HCT116 (cell line): Measurements from ENCODE around the gene RGS7. TPM values are rescaled to one million over a fixed set of nuclear protein-coding genes. Genes with fewer than 3 reads are reported as not detected.

Source experiments
- ATAC-seq: fragments of 200-7000 bp; cut with Tn5 transposase; 2 replicates; pipeline ENCODE4 v1.9.1; 2020; ENCODE audit warnings: mild to moderate bottlenecking, moderate library complexity
- BruUV-seq: library from RNA; stranded (reverse); fragments of 400-500 nt; replicated peaks from 2 replicates; lab custom pipeline; 2021; lab: Mats Ljungman, UMichigan
- CTCF ChIA-PET: fragments of 300-600 bp; sonication (Branson Sonifier 250); formaldehyde crosslinking; loops from one replicate; lab custom pipeline; 2021; ENCODE audit warnings: antibody characterized with exemption; lab: Charles Lee
- POLR2A ChIA-PET: fragments of 300-600, 350-600 bp; sonication (Branson Sonifier 250); formaldehyde crosslinking; loops from one replicate; lab custom pipeline; 2021; ENCODE audit warnings: antibody characterized with exemption; lab: Charles Lee
- RAD21 ChIA-PET, 2 experiments: fragments of 300-600 bp; sonication (Branson Sonifier 250); formaldehyde crosslinking; loops; one replicate each; lab custom pipeline; 2023; ENCODE audit warnings: low total read pairs in 2 of 2; ENCODE audit not compliant: uncharacterized antibody in 2 of 2, unreplicated experiment in 2 of 2, low non-redundant PET in 1 of 2; lab: Charles Lee
- DNase-seq: peaks from one replicate; pipeline ENCODE4 v3.0.0-alpha.2; 2010; ENCODE audit warnings: low read depth, low spot score
- H2AFZ ChIP-seq: fragments of 200-600 bp; shearing (Covaris generic), sonication (generic); 2 replicates; pipeline ENCODE4 v1.6.1; 2017; ENCODE audit warnings: low read depth, mixed run types, mixed read lengths, antibody characterized with exemption, low read length; ENCODE audit not compliant: poor library complexity, severe bottlenecking
- H3K27ac ChIP-seq: 2 replicates; pipeline ENCODE4 v1.5.1; 2012; ENCODE audit warnings: low read depth, low read length
- H3K27me3 ChIP-seq: fragments of 200-600 bp; sonication (generic); 2 replicates; pipeline ENCODE4 v1.6.1; 2016; ENCODE audit warnings: mixed run types, low read length, mixed read lengths; ENCODE audit not compliant: insufficient read depth
- H3K36me3 ChIP-seq, 2 experiments: fragments of 200-500 bp in 1 of 2; fragments of 200-600 bp in 1 of 2; sonication (Bioruptor generic) in 1 of 2; sonication (generic) in 1 of 2; 2 replicates each; pipeline versions ENCODE4 v1.5.1 to v1.6.1; 2014 to 2016; ENCODE audit warnings: low read length in 2 of 2, inconsistent platforms in 1 of 2, mixed read lengths in 1 of 2, mixed run types in 1 of 2; ENCODE audit not compliant: insufficient read depth in 2 of 2, control insufficient read depth in 1 of 2
- H3K4me1 ChIP-seq, 2 experiments: fragments of 200-600 bp in 1 of 2; sonication (generic) in 1 of 2; 2 replicates each; pipeline versions ENCODE4 v1.5.1 to v1.6.1; 2012 to 2017; ENCODE audit warnings: low read length in 2 of 2, inconsistent platforms in 1 of 2, mild to moderate bottlenecking in 1 of 2, mixed read lengths in 1 of 2, mixed run types in 1 of 2, moderate library complexity in 1 of 2; ENCODE audit not compliant: insufficient read depth in 2 of 2, control insufficient read depth in 1 of 2
- H3K4me2 ChIP-seq: fragments of 200-600 bp; sonication (generic); 2 replicates; pipeline ENCODE4 v1.6.1; 2017; ENCODE audit warnings: mixed run types, low read length, mixed read lengths
- H3K4me3 ChIP-seq, 2 experiments: fragments of 200-600 bp in 1 of 2; sonication (generic) in 1 of 2; replicated peaks in 1 of 2; 2 replicates each; pipeline ENCODE4 v1.5.1; 2011 to 2016; ENCODE audit warnings: low read length in 2 of 2, control low read depth in 1 of 2, low read depth in 1 of 2, mild to moderate bottlenecking in 1 of 2, mixed read lengths in 1 of 2, mixed run types in 1 of 2
- H3K79me2 ChIP-seq: fragments of 200-600 bp; sonication (generic); 2 replicates; pipeline ENCODE4 v1.6.1; 2017; ENCODE audit warnings: mild to moderate bottlenecking, mixed run types, low read length, moderate library complexity, mixed read lengths; ENCODE audit not compliant: insufficient read depth
- H3K9ac ChIP-seq: fragments of 200-600 bp; sonication (generic); 2 replicates; pipeline ENCODE4 v1.6.1; 2016; ENCODE audit warnings: low read length, mixed read lengths
- H3K9me2 ChIP-seq: fragments of 200-600 bp; sonication (generic), shearing (Covaris generic); 2 replicates; pipeline ENCODE4 v1.6.1; 2017; ENCODE audit warnings: mixed run types, mild to moderate bottlenecking, moderate library complexity; ENCODE audit not compliant: insufficient read depth
- H3K9me3 ChIP-seq, 2 experiments: fragments of 200-500 bp in 1 of 2; fragments of 200-600 bp in 1 of 2; sonication (Bioruptor generic) in 1 of 2; sonication (generic) in 1 of 2; 2 replicates each; pipeline ENCODE4 v1.6.1; 2014 to 2017; ENCODE audit warnings: low read length in 2 of 2, mixed read lengths in 2 of 2, inconsistent platforms in 1 of 2, low read depth in 1 of 2, mild to moderate bottlenecking in 1 of 2, mixed run types in 1 of 2, moderate library complexity in 1 of 2; ENCODE audit not compliant: control insufficient read depth in 1 of 2, insufficient read depth in 1 of 2
- H4K20me1 ChIP-seq: fragments of 200-600 bp; sonication (generic), shearing (Covaris generic); 2 replicates; pipeline ENCODE4 v1.6.1; 2017; ENCODE audit warnings: mixed run types, mild to moderate bottlenecking, moderate library complexity; ENCODE audit not compliant: insufficient read depth
- CEBPB ChIP-seq: IDR thresholded peaks from 2 replicates; pipeline ENCODE4 v1.6.1; 2012; ENCODE audit warnings: low read depth
- EGR1 ChIP-seq: IDR thresholded peaks from 2 replicates; pipeline ENCODE4 v1.6.1; 2012; ENCODE audit warnings: low read depth
- ELF1 ChIP-seq: IDR thresholded peaks from 2 replicates; pipeline ENCODE4 v1.6.1; 2012; ENCODE audit warnings: low read depth, borderline replicate concordance
- EZH2phosphoT487 ChIP-seq: fragments of 200-600 bp; IDR thresholded peaks from 2 replicates; pipeline ENCODE4 v1.6.1; 2018; ENCODE audit warnings: antibody characterized with exemption, borderline replicate concordance
- JUND ChIP-seq: IDR thresholded peaks from 2 replicates; pipeline ENCODE4 v1.6.1; 2012
- POLR2A ChIP-seq: IDR thresholded peaks from 2 replicates; pipeline ENCODE4 v1.7.0; 2011; ENCODE audit warnings: borderline replicate concordance; ENCODE audit not compliant: insufficient read depth, insufficient read length; ENCODE audit errors: extremely low read depth
- POLR2AphosphoS5 ChIP-seq: IDR thresholded peaks from 2 replicates; pipeline ENCODE4 v1.6.1; 2011; ENCODE audit warnings: mild to moderate bottlenecking, low read depth, low read length, moderate library complexity
- RAD21 ChIP-seq: IDR thresholded peaks from 2 replicates; pipeline ENCODE4 v1.6.1; 2012; ENCODE audit warnings: low read depth, mild to moderate bottlenecking
- REST ChIP-seq: IDR thresholded peaks from 2 replicates; pipeline ENCODE4 v1.6.1; 2012; ENCODE audit warnings: low read depth
- SIN3A ChIP-seq: IDR thresholded peaks from 2 replicates; pipeline ENCODE4 v1.6.1; 2012; ENCODE audit warnings: low read depth
- SP1 ChIP-seq: IDR thresholded peaks from 2 replicates; pipeline ENCODE4 v1.6.1; 2012; ENCODE audit warnings: low read depth
- SRF ChIP-seq: IDR thresholded peaks from 2 replicates; pipeline ENCODE4 v1.6.1; 2012; ENCODE audit warnings: low read depth
- ZFX ChIP-seq: fragments of 450-650 bp; IDR thresholded peaks from 2 replicates; pipeline ENCODE4 v1.6.1; 2017
- ZNF274 ChIP-seq: fragments of 200-500 bp; sonication (Bioruptor generic); IDR thresholded peaks from 2 replicates; pipeline ENCODE4 v1.6.1; 2014; ENCODE audit warnings: mild to moderate bottlenecking, low read depth, low read length, inconsistent platforms
- intact Hi-C: fragments of 100-400 bp; cut with micrococcal nuclease; formaldehyde crosslinking; loops from 2 replicates; pipeline ENCODE4 v1.10.0; 2022
- total RNA-seq: library from RNA; stranded (reverse); gene quantifications from one replicate; pipeline ENCODE4 v1.2.1, GENCODE V29; 2021; ENCODE audit not compliant: unreplicated experiment
- TF ChIP-seq, protein P1 (sequence below): IDR thresholded peaks from 2 replicates; pipeline ENCODE4 v1.6.1; 2011; ENCODE audit warnings: mild to moderate bottlenecking, low read length, moderate library complexity; ENCODE audit not compliant: insufficient replicate concordance; ENCODE audit errors: extremely low read depth
- TF ChIP-seq, protein P2 (sequence below): IDR thresholded peaks from 2 replicates; pipeline ENCODE4 v1.6.1; 2012

The RGS7 gene
- total RNA-seq, 1 experiment from 2014 or later = not detected

GRCh38 chr1:241401156-241401555 lies 44.2 kb upstream of the RGS7 start:
- Histone ChIP-seq H4K20me1 (no peaks in the 10 kb centered on the region), H3K79me2 (no peaks in the 10 kb centered on the region), H3K27ac (no peak overlapping the region), H3K4me1 (no peaks in the 10 kb centered on the region), H3K9me3 (no peaks in the 10 kb centered on the region), H3K27me3 (no peaks in the 10 kb centered on the region), H3K9ac (no peak overlapping the region), H3K9me2 (no peaks in the 10 kb centered on the region), H3K36me3 (no peaks in the 10 kb centered on the region), H3K4me3 (no peak overlapping the region), H2AFZ (no peak overlapping the region), H3K4me2 (no peak overlapping the region)
- TF ChIP-seq SIN3A = no peak
- no peak for TF ChIP-seq ZFX
- TF ChIP-seq SRF = no peak
- ATAC-seq (no peak), DNase-seq (no peak)
- ChIA-PET RAD21 (no interaction called here), CTCF (no interaction called here), POLR2A (no interaction called here)
- no TSS peak for BruUV-seq
- intact Hi-C loops = no loop called here

- H3K79me2 ChIP-seq = no peaks in the 10 kb centered on the region
- H3K4me2 ChIP-seq = no peak overlapping the region
- H2AFZ ChIP-seq = no peak overlapping the region
- H3K4me3 ChIP-seq = no peak overlapping the region
- ChIA-PET RAD21 (no interaction called here), POLR2A (no interaction called here), CTCF (no interaction called here)
- H3K27me3 ChIP-seq = no peaks in the 10 kb centered on the region
- ATAC-seq = no peak
- H3K9me2 ChIP-seq = no peaks in the 10 kb centered on the region
- H3K9me3 ChIP-seq = no peaks in the 10 kb centered on the region
- no peaks in the 10 kb centered on the region for H4K20me1 ChIP-seq
- no peaks in the 10 kb centered on the region for H3K4me1 ChIP-seq
- no peak for DNase-seq
- intact Hi-C loops = no loop called here
- no peak overlapping the region for H3K9ac ChIP-seq
- no TSS peak for BruUV-seq
- H3K36me3 ChIP-seq = no peaks in the 10 kb centered on the region
- no peak overlapping the region for H3K27ac ChIP-seq
- TF ChIP-seq EZH2phosphoT487 (no peak), POLR2A (no peak), POLR2AphosphoS5 (no peak), SP1 (no peak), JUND (no peak), REST (no peak), RAD21 (no peak), EGR1 (no peak), CEBPB (no peak), ZNF274 (no peak), ELF1 (no peak), SIN3A (no peak)
- TF ChIP-seq, protein P1, sequence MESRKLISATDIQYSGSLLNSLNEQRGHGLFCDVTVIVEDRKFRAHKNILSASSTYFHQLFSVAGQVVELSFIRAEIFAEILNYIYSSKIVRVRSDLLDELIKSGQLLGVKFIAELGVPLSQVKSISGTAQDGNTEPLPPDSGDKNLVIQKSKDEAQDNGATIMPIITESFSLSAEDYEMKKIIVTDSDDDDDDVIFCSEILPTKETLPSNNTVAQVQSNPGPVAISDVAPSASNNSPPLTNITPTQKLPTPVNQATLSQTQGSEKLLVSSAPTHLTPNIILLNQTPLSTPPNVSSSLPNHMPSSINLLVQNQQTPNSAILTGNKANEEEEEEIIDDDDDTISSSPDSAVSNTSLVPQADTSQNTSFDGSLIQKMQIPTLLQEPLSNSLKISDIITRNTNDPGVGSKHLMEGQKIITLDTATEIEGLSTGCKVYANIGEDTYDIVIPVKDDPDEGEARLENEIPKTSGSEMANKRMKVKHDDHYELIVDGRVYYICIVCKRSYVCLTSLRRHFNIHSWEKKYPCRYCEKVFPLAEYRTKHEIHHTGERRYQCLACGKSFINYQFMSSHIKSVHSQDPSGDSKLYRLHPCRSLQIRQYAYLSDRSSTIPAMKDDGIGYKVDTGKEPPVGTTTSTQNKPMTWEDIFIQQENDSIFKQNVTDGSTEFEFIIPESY = no peak
- TF ChIP-seq, protein P2, sequence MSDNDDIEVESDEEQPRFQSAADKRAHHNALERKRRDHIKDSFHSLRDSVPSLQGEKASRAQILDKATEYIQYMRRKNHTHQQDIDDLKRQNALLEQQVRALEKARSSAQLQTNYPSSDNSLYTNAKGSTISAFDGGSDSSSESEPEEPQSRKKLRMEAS = no peak
Observed at GRCh38 chr1:241396747-241397681, 40.0 kb upstream of the RGS7 start.
